GM23248 (cell line): ENCODE measurements around the gene GLUL.

Experiments used
- EZH2 ChIP-seq: fragments of 200-600 bp; sonication (generic); IDR thresholded peaks from 2 replicates; pipeline ENCODE4 v1.6.1; 2018; ENCODE audit warnings: antibody characterized with exemption, mild to moderate bottlenecking; ENCODE audit not compliant: insufficient read depth, poor library complexity, severe bottlenecking
- EZH2phosphoT487 ChIP-seq: fragments of 200-600 bp; sonication (generic); IDR thresholded peaks from 2 replicates; pipeline ENCODE4 v1.6.1; 2018; ENCODE audit warnings: antibody characterized with exemption, moderate library complexity, mild to moderate bottlenecking, low read depth; ENCODE audit not compliant: insufficient read depth

GRCh38 chr1:182366596-182366995 lies 25.0 kb downstream of the GLUL start:
- TF ChIP-seq EZH2phosphoT487 (no peak), EZH2 (no peak)
